Lung (tissue), 12 donors: ENCODE results near the gene PCSK5. TPM values are rescaled to one million over a fixed set of nuclear protein-coding genes. Genes with fewer than 3 reads are reported as not detected.

Experiments
- ATAC-seq: fragments of 200-7000 bp; cut with Tn5 transposase; one replicate; pipeline ENCODE4 v1.9.1; 2020; ENCODE audit warnings: moderate number of reproducible peaks; ENCODE audit not compliant: insufficient read depth, low FRiP score
- DNase-seq, 3 donors: peaks; one replicate each; pipeline ENCODE4 v3.0.0-alpha.2; 2013 to 2017
- H3K27ac ChIP-seq, 2 donors: one replicate each; pipeline ENCODE4 v1.5.1; 2013; ENCODE audit warnings: mild to moderate bottlenecking in 2 of 2, moderate library complexity in 2 of 2, control low read depth in 1 of 2, inconsistent platforms in 1 of 2, low read depth in 1 of 2, low read length in 1 of 2
- H3K27me3 ChIP-seq, 3 donors: one replicate each; pipeline ENCODE4 v1.5.1; 2013; ENCODE audit warnings: low read length in 2 of 3; ENCODE audit not compliant: control insufficient read depth in 3 of 3, insufficient read depth in 3 of 3
- H3K36me3 ChIP-seq, 4 donors: one replicate each; pipeline ENCODE4 v1.5.1; 2013; ENCODE audit warnings: low read length in 4 of 4, mild to moderate bottlenecking in 1 of 4, moderate library complexity in 1 of 4; ENCODE audit not compliant: control insufficient read depth in 4 of 4, insufficient read depth in 4 of 4
- H3K4me1 ChIP-seq, 5 donors: one replicate each; pipeline ENCODE4 v1.5.1; 2013; ENCODE audit warnings: low read length in 5 of 5, mild to moderate bottlenecking in 2 of 5, moderate library complexity in 1 of 5; ENCODE audit not compliant: control insufficient read depth in 5 of 5, insufficient read depth in 5 of 5
- H3K4me3 ChIP-seq: one replicate; pipeline ENCODE4 v1.5.1; 2013; ENCODE audit warnings: mild to moderate bottlenecking, control low read depth, moderate library complexity
- H3K9ac ChIP-seq, 2 donors: one replicate each; pipeline ENCODE4 v1.5.1; 2013; ENCODE audit warnings: low read length in 2 of 2, control low read depth in 1 of 2; ENCODE audit not compliant: insufficient read depth in 1 of 2
- H3K9me3 ChIP-seq, 4 donors: one replicate each; pipeline ENCODE4 v1.5.1; 2013; ENCODE audit warnings: low read length in 3 of 4, mild to moderate bottlenecking in 1 of 4, moderate library complexity in 1 of 4; ENCODE audit not compliant: control insufficient read depth in 4 of 4, insufficient read depth in 3 of 4
- WGBS, 2 donors: extraction: QIAGEN DNeasy Blood & Tissue Kit; methylation state at CpG; one replicate each; pipeline ENCODE4 v1.1.7; 2013; 5-methylcytosine and 5-hydroxymethylcytosine counted together
- polyA plus RNA-seq, 2 donors: library from polyadenylated mRNA; stranded (reverse); fragments of 200-250 nt; gene quantifications; one replicate each; pipeline ENCODE4 v1.2.1, GENCODE V29; 2013
- total RNA-seq, 2 donors: library from RNA; depleted of rRNA in 1 of 2; stranded (reverse); fragments of >200 nt in 1 of 2; gene quantifications; one replicate each; pipeline ENCODE4 v1.2.1, GENCODE V29; 2014 to 2021
- TF ChIP-seq, protein P1 (sequence below): IDR thresholded peaks from 2 replicates; pipeline ENCODE4 v1.5.1; 2012; ENCODE audit warnings: mild to moderate bottlenecking; ENCODE audit errors: control extremely low read depth, extremely low read depth
- donor health status: control.
- donor health status: control.
- donor health status: Bipolar disorder and iron deficiency.
- donor health status: healthy.
- donor health status: DM: yes; HTN: yes; CAD: no.

The PCSK5 gene
- total and polyA plus RNA-seq, 4 donors = 1.9 to 28.2 (median 13.6) TPM

DNA sequence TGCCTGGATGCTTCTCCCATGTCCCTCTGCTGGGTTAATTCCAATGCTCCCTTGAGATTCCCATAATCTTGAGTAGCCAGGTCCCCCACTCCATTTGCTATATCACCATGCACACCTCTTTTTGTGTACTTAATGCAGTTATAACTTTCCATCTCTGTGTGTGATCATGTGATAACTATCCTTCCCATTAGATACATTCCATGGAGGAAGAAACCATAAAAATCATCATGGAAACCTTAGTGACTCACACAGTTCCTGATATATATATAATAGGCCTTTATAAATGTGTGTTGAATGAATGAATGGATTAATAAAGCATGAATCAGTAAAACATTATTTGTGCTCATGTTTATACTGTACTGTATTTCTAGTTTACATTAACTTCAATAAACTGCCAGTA is 104.6 kb downstream of the PCSK5 start:
- no peak overlapping the region for H3K4me3 ChIP-seq
- ATAC-seq (no peak), DNase-seq (no peak)
- no peaks in the 10 kb centered on the region for H3K4me1 ChIP-seq
- H3K36me3 ChIP-seq = no peaks in the 10 kb centered on the region
- H3K9ac ChIP-seq = no peak overlapping the region
- H3K9me3 ChIP-seq = no peaks in the 10 kb centered on the region
- TF ChIP-seq, protein P1, sequence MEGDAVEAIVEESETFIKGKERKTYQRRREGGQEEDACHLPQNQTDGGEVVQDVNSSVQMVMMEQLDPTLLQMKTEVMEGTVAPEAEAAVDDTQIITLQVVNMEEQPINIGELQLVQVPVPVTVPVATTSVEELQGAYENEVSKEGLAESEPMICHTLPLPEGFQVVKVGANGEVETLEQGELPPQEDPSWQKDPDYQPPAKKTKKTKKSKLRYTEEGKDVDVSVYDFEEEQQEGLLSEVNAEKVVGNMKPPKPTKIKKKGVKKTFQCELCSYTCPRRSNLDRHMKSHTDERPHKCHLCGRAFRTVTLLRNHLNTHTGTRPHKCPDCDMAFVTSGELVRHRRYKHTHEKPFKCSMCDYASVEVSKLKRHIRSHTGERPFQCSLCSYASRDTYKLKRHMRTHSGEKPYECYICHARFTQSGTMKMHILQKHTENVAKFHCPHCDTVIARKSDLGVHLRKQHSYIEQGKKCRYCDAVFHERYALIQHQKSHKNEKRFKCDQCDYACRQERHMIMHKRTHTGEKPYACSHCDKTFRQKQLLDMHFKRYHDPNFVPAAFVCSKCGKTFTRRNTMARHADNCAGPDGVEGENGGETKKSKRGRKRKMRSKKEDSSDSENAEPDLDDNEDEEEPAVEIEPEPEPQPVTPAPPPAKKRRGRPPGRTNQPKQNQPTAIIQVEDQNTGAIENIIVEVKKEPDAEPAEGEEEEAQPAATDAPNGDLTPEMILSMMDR = no peak
- H3K27ac ChIP-seq = no peak overlapping the region
- no peaks in the 10 kb centered on the region for H3K27me3 ChIP-seq

DNA sequence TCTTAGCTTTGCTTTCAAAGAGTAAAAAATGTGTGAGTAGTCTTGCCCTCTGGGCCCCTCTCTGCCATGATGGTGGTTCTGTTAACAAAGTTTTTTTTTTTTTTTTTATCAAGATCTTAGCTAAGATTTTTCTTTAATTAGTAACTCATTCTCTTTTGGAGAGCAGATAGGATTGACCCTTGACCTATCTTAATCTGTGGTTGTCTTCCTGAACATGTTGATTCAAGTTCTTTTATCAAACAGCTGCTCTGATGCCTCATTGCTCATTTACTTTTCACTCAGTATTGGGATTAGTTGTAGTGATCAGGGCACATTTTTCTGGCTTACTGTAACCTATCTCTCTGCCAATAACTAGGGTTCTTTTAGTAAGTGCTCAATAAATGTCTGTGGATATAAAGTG is 106.3 kb downstream of the PCSK5 start:
- Histone ChIP-seq H3K9ac (no peak overlapping the region), H3K36me3 (no peaks in the 10 kb centered on the region), H3K4me1 (no peaks in the 10 kb centered on the region), H3K27ac (no peak overlapping the region), H3K4me3 (no peak overlapping the region), H3K27me3 (no peaks in the 10 kb centered on the region), H3K9me3 (no peaks in the 10 kb centered on the region)
- DNase-seq (no peak), ATAC-seq (no peak)
- TF ChIP-seq, protein P1 = no peak

DNA sequence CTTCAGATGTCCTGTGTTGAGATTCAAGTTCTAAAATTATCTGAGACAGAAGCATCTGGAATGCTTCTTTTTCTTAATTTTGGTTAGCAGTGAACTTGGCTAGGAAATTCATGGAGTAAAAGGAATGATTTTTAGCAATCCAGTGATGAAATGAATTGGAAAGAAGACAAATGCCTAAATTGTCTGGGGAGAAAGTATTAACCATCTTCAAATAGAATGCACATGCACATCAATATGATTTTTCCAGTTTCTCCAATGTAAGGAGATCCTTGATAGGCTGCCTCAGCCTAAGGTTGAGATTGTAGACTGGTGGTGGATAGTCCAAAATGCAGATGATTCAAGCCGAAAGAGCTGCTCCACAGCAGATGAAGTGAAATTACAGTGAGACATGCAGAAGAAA is 106.7 kb downstream of the PCSK5 start:
- Histone ChIP-seq H3K9me3 (no peaks in the 10 kb centered on the region), H3K36me3 (no peaks in the 10 kb centered on the region), H3K27ac (no peak overlapping the region), H3K4me3 (no peak overlapping the region), H3K27me3 (no peaks in the 10 kb centered on the region), H3K9ac (no peak overlapping the region), H3K4me1 (no peaks in the 10 kb centered on the region)
- ATAC-seq (no peak), DNase-seq (no peak)
- TF ChIP-seq, protein P1 = no peak
- WGBS, 2 donors = 85 to 93% methylated on average over 1 of the region's 1 CpG

DNA sequence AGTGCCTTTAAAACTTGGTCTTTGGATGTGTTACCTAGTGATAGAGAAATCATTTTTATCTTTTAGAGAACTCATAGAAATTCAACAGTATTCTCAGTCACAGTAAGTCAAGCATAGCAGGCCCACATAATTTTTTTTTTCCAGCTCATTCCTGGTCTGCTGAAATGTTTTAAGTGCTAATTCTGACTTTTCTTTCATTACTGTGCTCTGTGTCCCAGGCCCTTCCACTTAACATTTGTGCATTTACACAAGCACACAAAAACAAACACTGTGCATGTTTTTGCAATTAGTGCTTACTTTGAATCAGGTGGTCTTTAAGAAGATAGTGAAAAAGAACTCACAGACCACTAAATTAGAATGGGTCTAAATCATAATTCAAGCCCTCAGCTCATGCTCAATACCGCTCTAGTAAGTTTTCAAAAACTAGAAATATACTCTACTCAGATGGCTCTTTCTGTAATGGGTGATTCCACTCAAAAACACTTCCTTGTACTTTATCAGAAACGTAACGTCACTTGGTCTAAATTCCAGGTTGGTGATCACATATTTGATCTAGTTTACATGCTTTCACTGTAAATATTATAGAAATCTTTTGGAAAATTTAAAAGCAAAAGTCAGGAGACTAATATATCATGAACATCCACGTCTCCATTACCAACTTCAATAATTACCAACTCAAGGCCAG is 107.8 kb downstream of the PCSK5 start:
- Histone ChIP-seq H3K9ac (no peak overlapping the region), H3K4me3 (no peak overlapping the region), H3K27ac (no peak overlapping the region), H3K9me3 (no peaks in the 10 kb centered on the region), H3K4me1 (no peaks in the 10 kb centered on the region), H3K36me3 (no peaks in the 10 kb centered on the region), H3K27me3 (no peaks in the 10 kb centered on the region)
- WGBS, 2 donors = 73 to 85% methylated on average over 4 of the region's 4 CpGs
- DNase-seq = no peak
- ATAC-seq = no peak
- TF ChIP-seq, protein P1 = no peak
